HEK293 (cell line): ENCODE measurements around the gene SCFD2.

Experiments
- CTCF ChIA-PET: fragments of 350-600 bp; formaldehyde crosslinking; extraction: SDS; loops from one replicate; lab custom pipeline; 2021; ENCODE audit warnings: antibody characterized with exemption; lab: Yijun Ruan, JAX
- POLR2A ChIA-PET: fragments of 300-600 bp; formaldehyde crosslinking; extraction: SDS; loops from one replicate; lab custom pipeline; 2020; ENCODE audit warnings: antibody characterized with exemption, inconsistent platforms; lab: Yijun Ruan, JAX
- H3K27ac ChIP-seq: fragments of 200-500 bp; sonication (Bioruptor generic); 2 replicates; pipeline ENCODE4 v1.5.1; 2014; ENCODE audit warnings: low read depth, low read length, control low read depth, inconsistent platforms; ENCODE audit errors: extremely low read depth
- H3K36me3 ChIP-seq, 2 experiments: fragments of 200-500 bp in 1 of 2; sonication (Bioruptor generic) in 1 of 2; 1 replicate in 1 of 2; 2 replicates in 1 of 2; pipeline ENCODE4 v1.5.1; 2014 to 2017; ENCODE audit warnings: inconsistent platforms in 2 of 2, low read length in 2 of 2; ENCODE audit not compliant: control insufficient read depth in 2 of 2, insufficient read depth in 1 of 2
- H3K4me1 ChIP-seq: fragments of 200-500 bp; sonication (Bioruptor generic); 2 replicates; pipeline ENCODE4 v1.5.1; 2014; ENCODE audit warnings: mild to moderate bottlenecking, low read length, inconsistent platforms; ENCODE audit not compliant: control insufficient read depth, insufficient read depth
- H3K4me3 ChIP-seq: 2 replicates; pipeline ENCODE4 v1.5.1; 2011; ENCODE audit warnings: low read depth, mild to moderate bottlenecking, control low read depth, low read length, moderate library complexity
- H3K9me3 ChIP-seq: fragments of 200-500 bp; sonication (Bioruptor generic); 2 replicates; pipeline ENCODE4 v1.5.1; 2014; ENCODE audit warnings: low read depth, low read length, inconsistent platforms; ENCODE audit not compliant: control insufficient read depth, insufficient read depth
- BCL11B ChIP-seq: fragments of 450-650 bp; formaldehyde crosslinking; IDR thresholded peaks from 2 replicates; pipeline ENCODE4 v1.5.1; 2016; ENCODE audit warnings: low read depth, missing biosample characterization, missing genetic modification characterization
- GFI1B ChIP-seq: fragments of 450-650 bp; formaldehyde crosslinking; IDR thresholded peaks from 2 replicates; pipeline ENCODE4 v1.5.1; 2016; ENCODE audit warnings: missing biosample characterization, missing genetic modification characterization
- KLF7 ChIP-seq: fragments of 450-650 bp; formaldehyde crosslinking; IDR thresholded peaks from 2 replicates; pipeline ENCODE4 v1.5.1; 2016; ENCODE audit warnings: missing biosample characterization, missing genetic modification characterization, borderline replicate concordance
- PBX3 ChIP-seq: sonication (generic); formaldehyde crosslinking; IDR thresholded peaks from 2 replicates; pipeline ENCODE4 v1.8.1; 2022; ENCODE audit warnings: mild to moderate bottlenecking, moderate library complexity, missing genetic modification reagents
- PRDM4 ChIP-seq: fragments of 450-650 bp; formaldehyde crosslinking; IDR thresholded peaks from 2 replicates; pipeline ENCODE4 v1.5.1; 2017; ENCODE audit warnings: missing biosample characterization, missing genetic modification characterization
- SP3 ChIP-seq: fragments of 450-650 bp; formaldehyde crosslinking; IDR thresholded peaks from 2 replicates; pipeline ENCODE4 v1.5.1; 2016; ENCODE audit warnings: missing biosample characterization, missing genetic modification characterization
- YY2 ChIP-seq: fragments of 450-650 bp; formaldehyde crosslinking; IDR thresholded peaks from 2 replicates; pipeline ENCODE4 v1.5.1; 2016; ENCODE audit warnings: missing biosample characterization, missing genetic modification characterization
- ZNF114 ChIP-seq: fragments of 450-650 bp; formaldehyde crosslinking; IDR thresholded peaks from 2 replicates; pipeline ENCODE4 v1.5.0; 2017; ENCODE audit warnings: missing biosample characterization, missing genetic modification characterization
- ZNF302 ChIP-seq: fragments of 450-650 bp; formaldehyde crosslinking; IDR thresholded peaks from 2 replicates; pipeline ENCODE4 v1.5.1; 2016; ENCODE audit warnings: missing biosample characterization, missing genetic modification characterization, low read depth
- ZNF394 ChIP-seq: fragments of 450-650 bp; formaldehyde crosslinking; IDR thresholded peaks from 2 replicates; pipeline ENCODE4 v1.5.1; 2016; ENCODE audit warnings: missing biosample characterization, missing genetic modification characterization, mild to moderate bottlenecking, moderate library complexity, borderline replicate concordance
- ZNF514 ChIP-seq: fragments of 450-650 bp; formaldehyde crosslinking; IDR thresholded peaks from 2 replicates; pipeline ENCODE4 v1.5.1; 2016; ENCODE audit warnings: missing biosample characterization, missing genetic modification characterization
- ZNF518A ChIP-seq: fragments of 450-650 bp; formaldehyde crosslinking; conservative IDR thresholded peaks from 2 replicates; pipeline ENCODE4 v1.5.1; 2016; ENCODE audit warnings: low read depth, missing biosample characterization, missing genetic modification characterization
- ZNF555 ChIP-seq: fragments of 450-650 bp; formaldehyde crosslinking; conservative IDR thresholded peaks from 2 replicates; pipeline ENCODE4 v1.5.1; 2017; ENCODE audit warnings: missing biosample characterization, mild to moderate bottlenecking, missing genetic modification characterization, inconsistent platforms
- ZNF580 ChIP-seq: fragments of 450-650 bp; formaldehyde crosslinking; IDR thresholded peaks from 2 replicates; pipeline ENCODE4 v1.5.1; 2016; ENCODE audit warnings: missing biosample characterization, missing genetic modification characterization
- ZNF639 ChIP-seq: fragments of 450-650 bp; formaldehyde crosslinking; IDR thresholded peaks from 2 replicates; pipeline ENCODE4 v1.5.1; 2016; ENCODE audit warnings: missing biosample characterization, missing genetic modification characterization
- ZNF76 ChIP-seq: fragments of 450-650 bp; formaldehyde crosslinking; IDR thresholded peaks from 2 replicates; pipeline ENCODE4; 2016; ENCODE audit warnings: low read depth, missing biosample characterization, missing genetic modification characterization, borderline replicate concordance
- ZNF830 ChIP-seq: fragments of 450-650 bp; IDR thresholded peaks from 2 replicates; pipeline ENCODE4 v1.5.0; 2018; ENCODE audit warnings: missing biosample characterization, missing genetic modification characterization, low read depth, mild to moderate bottlenecking, moderate library complexity
- ZSCAN5A ChIP-seq: fragments of 450-650 bp; formaldehyde crosslinking; IDR thresholded peaks from 2 replicates; pipeline ENCODE4 v1.5.1; 2016; ENCODE audit warnings: missing biosample characterization, missing genetic modification characterization

The SCFD2 gene

GRCh38 chr4:52850406-52851124 lies 515.3 kb downstream of the SCFD2 start (continued):
- no peak for TF ChIP-seq ZNF639
- TF ChIP-seq ZNF514, result no peak
- TF ChIP-seq YY2, result no peak
- TF ChIP-seq ZNF394 (tag by site-specific recombination), result no peak
- TF ChIP-seq ZNF555 (tag by site-specific recombination), result no peak
- TF ChIP-seq KLF7 (tag by site-specific recombination), result no peak
- TF ChIP-seq ZNF518A (tag by site-specific recombination), result no peak

GRCh38 chr4:52848254-52848653 lies 517.6 kb downstream of the SCFD2 start:
- Histone ChIP-seq H3K4me3 (no peak overlapping the region), H3K36me3 (no peaks in the 10 kb centered on the region), H3K27ac (no peak overlapping the region), H3K4me1 (no peaks in the 10 kb centered on the region), H3K9me3 (no peaks in the 10 kb centered on the region)
- ChIA-PET CTCF (no interaction called here), POLR2A (interaction anchor here (0.7 kb wide), 1 partner anchor 135 kb away, joined by 4 read pairs; no protein-coding TSS in a partner anchor)
- no peak for TF ChIP-seq ZNF830 (tag by site-specific recombination)
- TF ChIP-seq YY2, result no peak
- no peak for TF ChIP-seq GFI1B
- TF ChIP-seq SP3 (tag by site-specific recombination), result no peak
- TF ChIP-seq PRDM4 (tag by site-specific recombination), result no peak
- no peak for TF ChIP-seq ZNF76 (tag by site-specific recombination)
- TF ChIP-seq PBX3, result no peak
- no peak for TF ChIP-seq ZNF302 (tag by site-specific recombination)
- no peak for TF ChIP-seq ZNF580
- TF ChIP-seq ZSCAN5A (tag by site-specific recombination), result no peak
- TF ChIP-seq ZNF114, result no peak
- TF ChIP-seq BCL11B (tag by site-specific recombination), result no peak
